NCI-H146 treated with DMSO at 0.1 percent for 48 hours (cell line): ENCODE results near the gene MAST4.

Source experiments
- DNase-seq: peaks from one replicate; lab custom pipeline; 2025; ENCODE audit not compliant: unreplicated experiment; lab: John Stamatoyannopoulos, UW

The MAST4 gene

GRCh38 chr5:66985417-66985816 lies 389.2 kb downstream of the MAST4 start:
- no peak for DNase-seq

DNA sequence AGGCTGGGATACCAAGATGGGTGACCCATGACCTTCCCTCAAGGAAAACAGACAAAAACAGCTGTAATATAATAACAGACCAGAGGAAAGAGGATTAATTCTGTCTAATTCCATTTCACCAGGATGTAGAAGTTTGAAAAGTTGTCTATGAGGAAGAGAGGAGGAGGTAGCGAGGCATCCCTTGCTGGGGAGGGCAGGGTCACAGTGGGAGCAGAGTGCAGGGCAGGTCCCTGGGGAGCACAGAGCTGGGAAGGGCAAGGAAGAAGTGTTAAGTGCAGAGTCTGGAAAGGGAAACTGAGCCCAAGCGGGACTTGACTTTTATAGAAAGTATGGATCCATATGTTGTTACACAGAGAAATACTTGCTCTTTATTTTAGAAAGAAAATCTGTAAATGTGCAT lies 389.8 kb downstream of the MAST4 start:
- no peak for DNase-seq

- no peak for DNase-seq
Observed at GRCh38 chr5:66986534-66986933, 390.3 kb downstream of the MAST4 start.

DNA sequence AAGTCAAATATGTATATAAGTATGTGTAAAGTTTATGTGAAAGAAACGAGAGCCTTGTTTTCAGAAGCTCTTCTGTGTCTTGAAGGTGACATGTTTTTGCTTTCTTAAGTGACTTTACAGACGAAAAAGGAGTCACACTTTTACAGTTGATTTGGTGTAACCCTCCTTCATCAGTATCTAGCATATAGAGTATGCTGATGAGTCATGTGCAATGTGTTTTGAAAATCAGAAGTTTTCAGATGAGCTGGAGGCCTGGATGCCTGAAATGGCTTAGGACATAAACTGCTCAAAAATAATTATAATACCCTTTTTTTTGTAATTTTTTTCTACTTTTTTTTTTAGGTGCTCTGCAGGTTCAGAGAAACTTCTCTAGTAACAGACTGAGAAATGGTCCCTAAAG lies 390.9 kb downstream of the MAST4 start:
- no peak for DNase-seq

- DNase-seq = no peak
Observed at GRCh38 chr5:66987540-66987939, 391.3 kb downstream of the MAST4 start.

DNA sequence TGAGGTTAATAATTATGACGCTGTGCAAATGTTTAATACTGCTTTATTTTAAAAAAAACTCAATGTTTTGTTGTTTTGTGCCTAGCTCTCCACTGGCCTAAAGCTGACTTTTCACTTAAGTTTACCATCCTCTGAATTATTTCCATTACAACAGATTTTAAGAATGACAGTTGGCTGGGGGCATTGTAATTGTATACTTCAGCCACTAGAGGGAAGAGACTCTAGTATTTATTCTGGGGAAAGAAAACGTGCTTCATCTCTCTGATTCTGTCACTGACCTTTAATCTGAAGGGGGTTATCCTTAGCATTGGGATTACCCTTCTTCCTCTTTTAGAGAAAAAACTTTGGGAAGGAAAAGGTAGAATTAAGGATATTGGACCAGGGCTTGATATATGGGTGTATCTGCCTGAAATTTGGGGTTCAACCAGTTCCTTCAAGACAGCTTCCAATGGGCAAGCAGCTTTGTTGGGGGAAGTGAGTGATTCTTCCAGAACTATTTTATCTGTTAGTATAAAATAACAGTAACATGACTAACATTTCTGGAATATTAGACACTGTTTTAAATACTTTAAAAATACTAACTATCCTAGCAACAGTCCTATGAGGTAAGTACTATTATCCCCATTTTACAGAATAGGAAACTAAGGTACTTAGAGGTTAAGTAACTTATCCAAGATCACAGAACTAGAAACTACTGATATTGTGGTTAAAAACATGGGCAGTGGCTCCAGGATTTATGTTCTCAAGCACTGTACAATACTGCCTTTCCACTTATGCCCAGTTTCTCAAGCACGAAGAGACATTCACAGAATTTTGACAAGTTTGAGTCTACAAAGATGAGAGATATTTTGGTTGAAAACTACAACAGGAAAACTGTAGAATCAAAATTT lies 392.0 kb downstream of the MAST4 start:
- DNase-seq = peak; percentile 14

DNA sequence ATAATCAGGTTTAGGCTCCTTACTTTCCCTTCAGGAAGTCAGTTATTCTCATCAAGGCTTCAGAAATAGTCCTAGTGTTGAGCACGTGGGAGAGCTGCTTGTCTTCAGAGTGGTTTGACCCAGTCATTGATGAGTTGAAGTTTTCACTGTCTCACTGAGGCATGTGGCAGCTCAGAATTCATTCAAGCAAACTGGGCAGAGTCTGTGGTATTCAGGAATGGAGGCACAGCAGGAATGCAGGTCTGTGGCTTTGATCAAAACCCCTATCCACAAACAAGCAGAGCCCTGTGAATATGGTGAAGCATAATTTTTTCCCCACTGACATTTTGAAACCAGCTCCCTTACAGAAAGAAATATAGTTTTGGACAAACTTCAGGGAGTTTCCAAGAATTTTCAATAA lies 393.1 kb downstream of the MAST4 start:
- DNase-seq = no peak

GRCh38 chr5:66989781-66990180 lies 393.6 kb downstream of the MAST4 start:
- DNase-seq = no peak

DNA sequence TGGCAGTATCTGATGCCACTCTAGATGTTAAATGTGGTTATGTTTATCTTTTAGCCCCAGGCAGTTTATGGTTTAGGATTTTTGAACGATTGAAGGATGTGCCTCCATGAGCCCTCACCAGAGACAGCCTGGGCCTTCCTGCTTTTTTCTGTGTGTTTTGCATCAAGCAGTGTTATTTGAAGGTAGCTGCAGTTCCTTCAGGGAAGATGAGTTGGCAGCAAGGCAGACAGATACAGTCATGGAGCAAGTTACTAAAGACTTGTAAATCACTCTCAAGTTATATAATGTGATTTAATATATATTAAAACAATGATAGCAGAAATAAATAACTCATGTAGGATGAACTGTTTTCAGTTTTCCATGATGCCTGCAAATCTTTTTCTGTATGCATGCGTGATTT lies 395.6 kb downstream of the MAST4 start:
- DNase-seq = no peak

GRCh38 chr5:66992547-66992946 lies 396.4 kb downstream of the MAST4 start:
- DNase-seq = no peak

- no peak for DNase-seq
Observed at GRCh38 chr5:66993448-66993847, 397.3 kb downstream of the MAST4 start.

DNA sequence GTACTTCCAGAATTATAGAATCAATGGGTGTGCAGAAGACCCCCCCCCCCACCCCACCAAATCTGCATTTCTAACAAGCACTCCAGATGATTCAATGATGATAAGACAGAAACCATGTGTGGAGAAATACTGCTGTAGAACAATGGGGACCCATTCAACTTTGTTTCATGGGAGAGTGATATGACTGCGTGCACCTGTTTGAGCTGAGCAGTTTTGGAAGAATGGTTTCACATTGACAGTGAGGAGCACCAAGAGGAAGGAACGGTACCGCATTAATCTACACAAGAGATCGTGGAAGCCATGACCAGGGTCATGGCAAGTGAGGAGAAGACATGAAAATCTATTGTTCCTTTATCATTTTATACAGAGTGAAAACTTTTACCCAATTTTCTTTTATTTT lies 397.7 kb downstream of the MAST4 start:
- DNase-seq = no peak

DNA sequence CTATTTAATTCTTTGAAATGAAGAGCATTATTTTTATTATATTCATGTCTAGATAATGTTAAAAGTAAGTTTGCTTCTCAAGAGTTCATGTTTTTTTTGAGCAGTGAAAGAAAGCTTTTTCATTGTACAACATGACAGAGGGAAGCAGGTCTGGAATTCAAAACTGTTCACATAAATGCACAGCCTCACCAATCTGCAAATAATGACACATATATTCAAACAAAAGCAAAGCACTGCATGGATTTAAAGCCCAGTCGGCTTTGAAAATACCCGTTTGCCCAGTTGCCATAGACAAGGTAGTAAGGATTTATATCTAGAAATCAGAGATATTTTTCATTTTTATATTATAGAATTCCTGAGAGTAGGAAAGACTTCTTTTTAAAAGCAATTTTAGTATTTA lies 398.6 kb downstream of the MAST4 start:
- DNase-seq = no peak

DNA sequence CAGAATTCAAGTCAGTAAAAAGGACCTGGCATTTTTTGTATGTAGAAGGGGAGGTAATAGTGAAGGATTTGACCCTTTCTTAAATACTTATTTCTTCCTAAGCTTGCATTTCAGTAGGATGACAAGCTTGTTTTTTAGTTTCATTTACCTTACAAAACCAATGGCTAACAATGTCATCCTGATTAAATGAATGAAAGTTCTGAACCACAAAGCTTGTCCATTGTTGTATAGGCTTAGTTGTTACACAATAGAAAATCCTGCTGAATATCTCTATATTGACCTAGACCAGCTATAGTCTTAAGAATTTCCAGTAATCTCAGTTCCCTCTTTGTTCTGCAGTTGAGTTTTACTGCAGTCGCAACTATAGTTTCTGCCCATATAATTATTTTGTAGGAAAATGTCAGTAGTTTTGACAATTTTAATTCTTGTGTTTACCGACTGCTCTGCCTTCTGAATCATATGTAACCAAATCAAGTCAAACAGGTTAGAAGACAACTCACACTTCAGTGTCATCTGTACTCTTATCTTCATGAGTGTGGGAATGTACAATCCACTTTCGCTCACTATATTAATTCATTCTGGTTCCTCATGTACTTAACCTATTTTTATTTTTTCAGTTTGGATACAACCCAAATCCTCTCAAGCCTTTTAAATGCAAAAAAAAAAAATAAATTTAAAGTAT lies 404.7 kb downstream of the MAST4 start:
- DNase-seq = no peak

- DNase-seq = no peak
Observed at GRCh38 chr5:67002832-67003684, 406.9 kb downstream of the MAST4 start.

GRCh38 chr5:67003685-67003934 lies 407.4 kb downstream of the MAST4 start:
- no peak for DNase-seq

GRCh38 chr5:67003935-67004729 lies 407.9 kb downstream of the MAST4 start:
- peak; percentile 68 for DNase-seq

DNA sequence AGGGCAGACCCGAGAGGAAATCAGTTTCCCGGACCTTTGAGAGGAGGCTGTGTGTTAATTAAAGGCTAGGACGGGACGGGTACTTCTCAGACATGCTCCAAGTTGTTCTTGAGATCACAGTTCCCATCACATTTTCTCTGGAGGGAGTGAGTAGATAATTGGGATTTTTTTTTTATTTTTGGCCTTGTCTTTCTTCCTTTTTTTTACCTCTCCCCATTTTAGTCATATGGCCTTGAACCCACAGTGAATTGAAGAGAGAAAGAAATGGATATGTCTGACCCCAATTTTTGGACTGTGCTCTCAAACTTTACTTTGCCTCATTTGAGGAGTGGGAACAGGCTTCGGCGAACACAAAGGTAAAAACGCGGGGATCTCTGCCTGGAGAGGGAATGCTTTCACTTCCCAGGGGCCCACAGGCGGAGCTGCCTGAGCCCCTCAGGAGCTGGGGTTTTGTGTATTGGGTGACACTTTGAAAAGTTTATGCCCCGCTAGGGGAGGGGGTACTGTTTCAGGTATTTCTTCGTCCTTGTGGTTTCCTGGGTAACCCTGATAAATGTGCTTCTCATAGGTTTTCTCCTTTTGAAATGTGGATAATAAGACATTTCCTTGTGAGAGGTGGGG lies 408.6 kb downstream of the MAST4 start:
- DNase-seq = no peak

- DNase-seq = no peak
Observed at GRCh38 chr5:67005737-67006499, 409.7 kb downstream of the MAST4 start.

- DNase-seq = no peak
Observed at GRCh38 chr5:67006500-67006848, 410.3 kb downstream of the MAST4 start.
